ENCODE results near the gene KRTAP4-7.
"Not testable (repeated sequence)": the region's sequence is repeated elsewhere in the genome, so short reads cannot be mapped to it uniquely, and the experiment has no call there.

KRTAP4-7 gene

GRCh38 chr17:41098042-41098441, 14.1 kb downstream of the KRTAP4-7 start, which contains the start of gene KRTAP4-8:
KRTAP4-8 (minus strand) TSS chr17:41098142; CDS start chr17:41098084, 58 bp downstream.
- Histone ChIP-seq H3K9ac (ENCODE audit: low read length) (no peak within 1 kb of the TSS), H4K20me1 (ENCODE audit: low read depth, low read length) (no peaks in the 10 kb centered on the region), H3K36me3 (ENCODE audit: low read length) (no peaks in the 10 kb centered on the region), H3K27ac (ENCODE audit: low read depth, low read length) (no peak within 1 kb of the TSS), H2AFZ (ENCODE audit: low read depth, low read length, severe bottlenecking) (no peak within 1 kb of the TSS), H3K79me2 (ENCODE audit: insufficient read depth, low read length) (no peaks in the 10 kb centered on the region), H3K9me2 (replicated peaks; ENCODE audit: insufficient read depth, low read length) (no peaks in the 10 kb centered on the region), H3F3A (ENCODE audit: insufficient read depth) (no peaks in the 10 kb centered on the region), H3K9me3 (ENCODE audit: insufficient read depth, low read length) (no peaks in the 10 kb centered on the region), H3K4me2 (ENCODE audit: low read depth, low read length, poor library complexity, severe bottlenecking) (no peak within 1 kb of the TSS), H3K27me3 (ENCODE audit: low read length) (no peaks in the 10 kb centered on the region), H3K4me3 (ENCODE audit: insufficient read depth, low read length, poor library complexity, severe bottlenecking) (no peak within 1 kb of the TSS)
- no peak for TF ChIP-seq EZH2phosphoT487 (conservative IDR thresholded peaks at IDR 0.05; ENCODE audit: low read length)
- no peak for TF ChIP-seq CTCF (IDR thresholded peaks at IDR 0.05; ENCODE audit: insufficient read depth, low read length, poor library complexity, severe bottlenecking)

GRCh38 chr17:41098481-41098880, 14.5 kb downstream of the KRTAP4-7 start:
- Histone ChIP-seq H3K4me3 (ENCODE audit: insufficient read depth, low read length, poor library complexity, severe bottlenecking) (no peak overlapping the region), H3K27ac (ENCODE audit: low read depth, low read length) (no peak overlapping the region), H3K4me2 (ENCODE audit: low read depth, low read length, poor library complexity, severe bottlenecking) (no peak overlapping the region), H3K79me2 (ENCODE audit: insufficient read depth, low read length) (no peaks in the 10 kb centered on the region), H3K9ac (ENCODE audit: low read length) (no peak overlapping the region), H3K27me3 (ENCODE audit: low read length) (no peaks in the 10 kb centered on the region), H3F3A (ENCODE audit: insufficient read depth) (no peaks in the 10 kb centered on the region), H2AFZ (ENCODE audit: low read depth, low read length, severe bottlenecking) (no peak overlapping the region), H4K20me1 (ENCODE audit: low read depth, low read length) (no peaks in the 10 kb centered on the region), H3K36me3 (ENCODE audit: low read length) (no peaks in the 10 kb centered on the region), H3K9me2 (replicated peaks; ENCODE audit: insufficient read depth, low read length) (no peaks in the 10 kb centered on the region), H3K9me3 (ENCODE audit: insufficient read depth, low read length) (no peaks in the 10 kb centered on the region)
- TF ChIP-seq EZH2phosphoT487 (conservative IDR thresholded peaks at IDR 0.05; ENCODE audit: low read length) (no peak), CTCF (IDR thresholded peaks at IDR 0.05; ENCODE audit: insufficient read depth, low read length, poor library complexity, severe bottlenecking) (no peak)

- H4K20me1 ChIP-seq (ENCODE audit: low read depth, low read length); H3K9me2 ChIP-seq (replicated peaks; ENCODE audit: insufficient read depth, low read length); H3K27ac ChIP-seq (ENCODE audit: low read depth, low read length); H3K27me3 ChIP-seq (ENCODE audit: low read length); H3K36me3 ChIP-seq (ENCODE audit: low read length); H3K79me2 ChIP-seq (ENCODE audit: insufficient read depth, low read length); H3K9ac ChIP-seq (ENCODE audit: low read length); H3K4me2 ChIP-seq (ENCODE audit: low read depth, low read length, poor library complexity, severe bottlenecking); H3K4me3 ChIP-seq (ENCODE audit: insufficient read depth, low read length, poor library complexity, severe bottlenecking); H2AFZ ChIP-seq (ENCODE audit: low read depth, low read length, severe bottlenecking); H3K9me3 ChIP-seq (ENCODE audit: insufficient read depth, low read length); H3F3A ChIP-seq (ENCODE audit: insufficient read depth): not testable (repeated sequence)
Measured at GRCh38 chr17:41099682-41100480, 15.9 kb downstream of the KRTAP4-7 start.

GRCh38 chr17:41101586-41102259, 17.8 kb downstream of the KRTAP4-7 start, which contains the start of gene KRTAP4-16:
KRTAP4-16 (minus strand) TSS chr17:41102209; CDS start chr17:41102209, 0 bp downstream.
- H3K9ac ChIP-seq (ENCODE audit: low read length), result no peak within 1 kb of the TSS
- TF ChIP-seq CTCF (IDR thresholded peaks at IDR 0.05; ENCODE audit: insufficient read depth, low read length, poor library complexity, severe bottlenecking) (no peak), EZH2phosphoT487 (conservative IDR thresholded peaks at IDR 0.05; ENCODE audit: low read length) (no peak)
- H3K4me3 ChIP-seq (ENCODE audit: insufficient read depth, low read length, poor library complexity, severe bottlenecking), result no peak within 1 kb of the TSS
- H3K9me3 ChIP-seq (ENCODE audit: insufficient read depth, low read length), result no peaks in the 10 kb centered on the region
- H3K79me2 ChIP-seq (ENCODE audit: insufficient read depth, low read length), result no peaks in the 10 kb centered on the region
- H3K27ac ChIP-seq (ENCODE audit: low read depth, low read length), result no peak within 1 kb of the TSS
- H3K36me3 ChIP-seq (ENCODE audit: low read length), result no peaks in the 10 kb centered on the region
- H3K9me2 ChIP-seq (replicated peaks; ENCODE audit: insufficient read depth, low read length), result no peaks in the 10 kb centered on the region
- H3K4me2 ChIP-seq (ENCODE audit: low read depth, low read length, poor library complexity, severe bottlenecking), result no peak within 1 kb of the TSS
- H3K27me3 ChIP-seq (ENCODE audit: low read length), result no peaks in the 10 kb centered on the region
- no peaks in the 10 kb centered on the region for H3F3A ChIP-seq (ENCODE audit: insufficient read depth)
- H2AFZ ChIP-seq (ENCODE audit: low read depth, low read length, severe bottlenecking), result no peak within 1 kb of the TSS
- no peaks in the 10 kb centered on the region for H4K20me1 ChIP-seq (ENCODE audit: low read depth, low read length)

All from SU-DHL-6 (cell line).